ENCODE measurements around the gene ZSCAN12.

ZSCAN12 gene

DNA sequence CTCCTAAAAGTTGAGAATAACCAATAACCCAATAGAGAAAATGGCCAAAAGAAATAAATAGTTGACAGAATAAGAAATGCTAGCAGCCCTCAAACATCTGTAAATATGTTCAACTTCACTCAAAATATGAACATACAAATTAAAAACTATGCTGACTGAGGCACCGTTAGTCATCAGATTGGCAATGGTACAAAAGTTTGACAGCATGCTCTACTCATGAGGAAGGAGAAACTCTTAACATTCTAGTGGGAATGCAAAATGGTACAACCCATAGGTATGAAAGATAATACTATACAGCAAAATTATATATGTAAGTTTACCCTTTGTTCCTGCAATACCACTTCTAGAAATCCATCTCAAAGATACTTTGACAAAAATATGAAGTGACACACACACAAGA lies 1.6 kb upstream of the ZSCAN12 start:
- H3K4me3 ChIP-seq (ENCODE audit: low read length, poor library complexity, severe bottlenecking), result no peak overlapping the region
- no peaks in the 10 kb centered on the region for H3F3A ChIP-seq (ENCODE audit: low read depth)
- H3K4me2 ChIP-seq (ENCODE audit: low read depth, low read length, poor library complexity, severe bottlenecking), result no peak overlapping the region
- no peaks in the 10 kb centered on the region for H4K20me1 ChIP-seq (ENCODE audit: insufficient read depth, low read length, poor library complexity, severe bottlenecking)
- H2AFZ ChIP-seq (ENCODE audit: low read length), result no peak overlapping the region
- no peaks in the 10 kb centered on the region for H3K9me3 ChIP-seq (ENCODE audit: insufficient read depth, low read depth, low read length)
- H3K4me1 ChIP-seq (ENCODE audit: insufficient read depth, low read length, poor library complexity, severe bottlenecking), result no peaks in the 10 kb centered on the region
- H3K9ac ChIP-seq (ENCODE audit: low read depth, low read length, poor library complexity, severe bottlenecking), result no peak overlapping the region
- no peaks in the 10 kb centered on the region for H3K27me3 ChIP-seq (ENCODE audit: insufficient read depth, low read length, poor library complexity, severe bottlenecking)
- no peak for TF ChIP-seq EZH2phosphoT487 (IDR thresholded peaks at IDR 0.05; ENCODE audit: borderline replicate concordance)
- TF ChIP-seq, protein P1, sequence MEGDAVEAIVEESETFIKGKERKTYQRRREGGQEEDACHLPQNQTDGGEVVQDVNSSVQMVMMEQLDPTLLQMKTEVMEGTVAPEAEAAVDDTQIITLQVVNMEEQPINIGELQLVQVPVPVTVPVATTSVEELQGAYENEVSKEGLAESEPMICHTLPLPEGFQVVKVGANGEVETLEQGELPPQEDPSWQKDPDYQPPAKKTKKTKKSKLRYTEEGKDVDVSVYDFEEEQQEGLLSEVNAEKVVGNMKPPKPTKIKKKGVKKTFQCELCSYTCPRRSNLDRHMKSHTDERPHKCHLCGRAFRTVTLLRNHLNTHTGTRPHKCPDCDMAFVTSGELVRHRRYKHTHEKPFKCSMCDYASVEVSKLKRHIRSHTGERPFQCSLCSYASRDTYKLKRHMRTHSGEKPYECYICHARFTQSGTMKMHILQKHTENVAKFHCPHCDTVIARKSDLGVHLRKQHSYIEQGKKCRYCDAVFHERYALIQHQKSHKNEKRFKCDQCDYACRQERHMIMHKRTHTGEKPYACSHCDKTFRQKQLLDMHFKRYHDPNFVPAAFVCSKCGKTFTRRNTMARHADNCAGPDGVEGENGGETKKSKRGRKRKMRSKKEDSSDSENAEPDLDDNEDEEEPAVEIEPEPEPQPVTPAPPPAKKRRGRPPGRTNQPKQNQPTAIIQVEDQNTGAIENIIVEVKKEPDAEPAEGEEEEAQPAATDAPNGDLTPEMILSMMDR (conservative IDR thresholded peaks at IDR 0.05; ENCODE audit: low read length), result no peak
- no peaks in the 10 kb centered on the region for H3K36me3 ChIP-seq (ENCODE audit: insufficient read depth, low read length)
- H3K9me2 ChIP-seq (replicated peaks; ENCODE audit: low read depth, low read length), result no peaks in the 10 kb centered on the region; the same call in 1 of the 2 replicates
- no peaks in the 10 kb centered on the region for H3K79me2 ChIP-seq (ENCODE audit: insufficient read depth, low read length)

DNA sequence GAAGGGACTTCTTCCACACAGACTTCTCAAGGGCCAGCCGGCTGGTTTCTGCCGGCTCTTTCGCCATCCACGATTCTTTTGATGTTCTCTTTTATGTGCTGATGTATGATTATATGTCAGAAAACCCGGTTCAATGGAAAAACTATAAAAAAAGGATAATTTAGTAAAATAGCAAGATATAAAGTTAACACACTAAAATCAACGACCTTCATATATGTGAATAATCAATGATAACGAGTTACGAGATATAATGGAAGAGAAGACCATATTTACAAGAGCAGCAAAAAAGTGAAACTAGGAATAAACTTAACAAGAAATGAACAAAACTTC lies 540 bp upstream of the ZSCAN12 start:
- TF ChIP-seq, protein P1 (conservative IDR thresholded peaks at IDR 0.05; ENCODE audit: low read length), result no peak
- TF ChIP-seq EZH2phosphoT487 (IDR thresholded peaks at IDR 0.05; ENCODE audit: borderline replicate concordance), result no peak
- no peak overlapping the region for H3K4me2 ChIP-seq (ENCODE audit: low read depth, low read length, poor library complexity, severe bottlenecking)
- H3K9ac ChIP-seq (ENCODE audit: low read depth, low read length, poor library complexity, severe bottlenecking), result no peak overlapping the region
- H3K36me3 ChIP-seq (ENCODE audit: insufficient read depth, low read length), result no peaks in the 10 kb centered on the region
- H3K79me2 ChIP-seq (ENCODE audit: insufficient read depth, low read length), result no peaks in the 10 kb centered on the region
- no peak overlapping the region for H3K4me3 ChIP-seq (ENCODE audit: low read length, poor library complexity, severe bottlenecking)
- H2AFZ ChIP-seq (ENCODE audit: low read length), result no peak overlapping the region
- H4K20me1 ChIP-seq (ENCODE audit: insufficient read depth, low read length, poor library complexity, severe bottlenecking), result no peaks in the 10 kb centered on the region
- H3K4me1 ChIP-seq (ENCODE audit: insufficient read depth, low read length, poor library complexity, severe bottlenecking), result no peaks in the 10 kb centered on the region
- H3K9me2 ChIP-seq (replicated peaks; ENCODE audit: low read depth, low read length), result no peaks in the 10 kb centered on the region; the same call in 1 of the 2 replicates
- no peaks in the 10 kb centered on the region for H3K9me3 ChIP-seq (ENCODE audit: insufficient read depth, low read depth, low read length)
- no peaks in the 10 kb centered on the region for H3K27me3 ChIP-seq (ENCODE audit: insufficient read depth, low read length, poor library complexity, severe bottlenecking)
- no peaks in the 10 kb centered on the region for H3F3A ChIP-seq (ENCODE audit: low read depth)

DNA sequence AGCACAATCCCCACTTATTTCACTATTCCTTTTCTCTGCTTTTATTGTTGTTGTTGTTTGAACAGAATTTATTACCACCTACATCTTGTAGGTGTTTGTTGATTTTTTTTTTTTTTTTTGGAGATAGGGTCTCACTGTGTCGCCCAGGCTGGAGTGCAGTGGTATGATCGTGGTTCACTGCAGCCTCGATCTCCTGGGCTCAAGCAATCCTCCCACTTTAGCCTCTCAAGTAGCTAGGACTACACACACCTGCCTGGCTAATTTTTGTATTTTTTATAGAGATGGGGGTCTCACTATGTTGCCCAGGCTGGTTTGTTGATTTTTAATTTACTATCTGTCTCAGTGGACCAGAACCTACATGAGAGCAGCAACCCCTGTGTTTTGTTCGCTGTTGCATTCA lies 3.6 kb downstream of the ZSCAN12 start:
- Histone ChIP-seq H3K36me3 (ENCODE audit: insufficient read depth, low read length) (no peaks in the 10 kb centered on the region), H3K4me1 (ENCODE audit: insufficient read depth, low read length, poor library complexity, severe bottlenecking) (no peaks in the 10 kb centered on the region), H2AFZ (ENCODE audit: low read length) (no peak overlapping the region)

More for the DNA sequence above, 3.6 kb downstream of the ZSCAN12 start:
- no peaks in the 10 kb centered on the region for H3K79me2 ChIP-seq (ENCODE audit: insufficient read depth, low read length)
- no peaks in the 10 kb centered on the region; the same call in 1 of the 2 replicates for H3K9me2 ChIP-seq (replicated peaks; ENCODE audit: low read depth, low read length)
- TF ChIP-seq EZH2phosphoT487 (IDR thresholded peaks at IDR 0.05; ENCODE audit: borderline replicate concordance), result no peak
- TF ChIP-seq, protein P1 (conservative IDR thresholded peaks at IDR 0.05; ENCODE audit: low read length), result no peak
- no peak overlapping the region for H3K4me3 ChIP-seq (ENCODE audit: low read length, poor library complexity, severe bottlenecking)
- H3K4me2 ChIP-seq (ENCODE audit: low read depth, low read length, poor library complexity, severe bottlenecking), result no peak overlapping the region
- no peaks in the 10 kb centered on the region for H3K9me3 ChIP-seq (ENCODE audit: insufficient read depth, low read depth, low read length)
- H4K20me1 ChIP-seq (ENCODE audit: insufficient read depth, low read length, poor library complexity, severe bottlenecking), result no peaks in the 10 kb centered on the region
- H3K9ac ChIP-seq (ENCODE audit: low read depth, low read length, poor library complexity, severe bottlenecking), result no peak overlapping the region
- no peaks in the 10 kb centered on the region for H3K27me3 ChIP-seq (ENCODE audit: insufficient read depth, low read length, poor library complexity, severe bottlenecking)
- H3F3A ChIP-seq (ENCODE audit: low read depth), result no peaks in the 10 kb centered on the region
